ENCODE measurements around the gene RNF115. TPM values are rescaled to one million over a fixed set of nuclear protein-coding genes. Genes with fewer than 3 reads are reported as not detected.
"Not testable (repeated sequence)": the region's sequence is repeated elsewhere in the genome, so short reads cannot be mapped to it uniquely, and the experiment has no call there.

RNF115 gene
- polyA plus RNA-seq, 10 donors = 11.2 to 21.2 (median 15.5) TPM

DNA sequence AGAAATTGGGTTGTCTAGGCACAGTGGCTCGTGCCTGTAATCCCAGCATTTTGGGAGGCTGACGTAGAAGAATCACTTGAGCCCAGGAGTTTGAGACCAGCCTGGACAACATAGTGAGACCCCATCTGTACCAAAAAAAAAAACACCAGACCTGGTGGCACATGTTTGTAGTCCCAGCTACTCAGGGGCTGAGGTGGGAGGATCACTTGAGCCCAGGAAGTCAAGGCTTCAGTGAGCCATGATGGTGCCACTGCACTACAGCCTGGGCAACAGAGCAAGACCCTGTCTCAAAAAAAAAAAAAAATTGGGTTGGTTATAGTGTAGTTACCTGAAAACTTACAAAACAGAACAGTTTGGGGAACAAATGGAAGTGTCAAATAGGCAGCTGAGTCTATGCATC is 6.9 kb upstream of the RNF115 start:
- not testable (repeated sequence) for DNase-seq

DNA sequence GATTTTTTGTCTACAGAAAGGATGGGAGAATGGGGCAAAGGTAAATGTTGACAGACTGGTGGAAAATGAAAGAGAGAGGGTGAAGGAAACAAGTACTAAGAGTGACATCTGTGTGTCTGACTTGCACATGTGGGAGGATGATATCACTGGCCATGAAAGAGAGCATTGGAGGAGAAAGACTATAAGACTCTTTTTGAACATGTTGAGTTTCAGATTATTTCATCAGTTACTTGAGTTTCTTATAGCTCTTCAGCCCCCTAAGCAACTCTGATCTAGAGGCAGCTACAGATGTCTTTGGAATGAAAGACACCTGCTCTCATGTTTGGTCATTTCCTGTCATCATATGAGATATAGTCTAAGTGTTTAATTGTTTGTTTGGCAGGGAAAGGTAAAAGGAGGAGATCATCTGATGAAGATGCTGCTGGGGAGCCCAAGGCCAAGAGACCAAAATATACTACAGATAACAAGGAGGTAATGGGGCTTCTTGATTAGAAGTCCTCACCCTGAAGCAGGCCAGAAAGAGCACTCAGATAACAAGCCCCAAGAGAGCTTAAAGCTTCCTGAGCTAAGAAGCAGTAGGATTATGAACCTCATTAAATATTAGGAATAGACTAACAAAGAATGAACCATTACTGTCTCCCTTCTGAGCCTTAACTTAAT is 4.6 kb upstream of the RNF115 start:
- DNase-seq = no peak

DNA sequence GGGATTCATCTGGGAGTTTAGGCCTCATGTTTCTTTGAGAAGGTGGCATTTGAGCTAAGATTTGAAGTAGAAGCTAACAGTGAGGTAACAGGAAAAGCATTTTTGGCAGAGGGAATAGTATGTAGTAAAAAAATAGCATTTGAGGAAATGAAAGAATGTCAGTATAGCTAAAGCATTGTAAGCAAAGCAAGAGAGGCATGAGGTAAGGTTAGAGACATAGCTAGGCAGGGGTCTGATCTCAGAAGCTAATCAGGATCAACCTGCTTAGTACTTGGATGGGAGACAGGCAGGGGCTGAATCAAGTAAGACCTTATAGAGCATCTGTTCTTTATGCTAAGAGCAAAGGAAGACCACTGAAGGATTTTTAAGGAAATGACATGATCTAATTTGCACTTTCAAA is 4.1 kb upstream of the RNF115 start:
- no peak for DNase-seq

DNA sequence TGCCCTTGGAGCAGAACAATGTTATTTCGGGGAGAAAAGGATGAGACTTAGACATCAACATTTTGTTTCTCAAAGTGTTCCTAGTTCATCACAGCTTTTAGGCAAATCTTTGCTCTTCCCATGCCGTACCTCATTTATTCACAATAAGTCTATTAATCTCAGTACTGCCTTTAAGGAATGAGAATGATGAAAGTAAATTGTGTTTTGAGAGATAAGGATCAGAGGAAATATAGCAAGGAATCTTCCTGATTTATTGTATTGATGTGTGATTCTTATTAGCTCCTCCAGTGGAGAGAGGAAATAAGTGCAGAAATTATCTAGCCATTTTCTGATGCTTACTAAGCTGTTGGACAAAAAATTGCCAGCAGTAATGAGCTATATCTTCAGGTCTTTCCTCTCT is 2.1 kb upstream of the RNF115 start:
- no peak for DNase-seq

DNA sequence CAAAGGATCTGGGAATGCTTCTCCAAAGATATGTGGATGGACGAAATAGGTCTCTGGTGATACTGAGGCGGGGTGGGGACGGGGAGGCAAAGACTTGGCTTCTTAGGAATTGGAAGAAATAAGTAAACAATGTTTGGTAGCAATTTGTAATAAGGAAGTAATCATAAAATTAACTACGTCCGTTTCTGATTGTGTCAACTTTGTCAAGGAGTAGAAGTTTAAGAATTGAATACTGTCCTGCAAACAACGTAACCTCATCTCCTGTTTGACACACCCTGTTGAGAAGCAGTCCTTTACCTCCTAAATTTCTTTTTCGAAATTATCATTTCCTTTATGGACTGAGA is 576 bp upstream of the RNF115 start:
- no peak for DNase-seq

DNA sequence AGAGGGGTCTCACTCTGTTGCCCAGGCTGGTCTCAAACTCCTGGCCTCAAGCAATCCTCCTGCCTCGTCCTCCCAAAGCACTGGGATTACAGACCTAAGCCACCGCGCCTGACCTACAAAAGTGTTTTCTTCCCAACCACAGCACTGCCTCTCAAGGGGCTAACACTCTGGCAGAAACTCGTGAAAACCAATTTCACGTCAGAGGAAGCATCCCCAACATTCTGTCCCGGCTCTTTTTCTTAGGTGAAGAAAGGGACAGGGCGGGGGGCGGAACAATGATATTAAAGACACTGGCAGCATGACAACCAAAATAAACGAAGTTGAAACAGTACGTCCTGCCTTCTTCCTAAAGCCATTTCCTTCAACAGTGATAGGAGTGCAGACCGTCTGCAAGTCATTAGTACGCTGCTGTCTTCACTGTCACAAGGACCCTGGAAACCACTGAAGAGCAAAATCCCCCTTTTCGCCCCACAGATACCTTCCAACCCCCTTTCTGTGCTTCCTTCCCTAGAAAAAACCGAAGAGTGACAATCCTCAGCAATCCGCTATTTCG is 1.0 kb downstream of the RNF115 start:
- not testable (repeated sequence) for DNase-seq

DNA sequence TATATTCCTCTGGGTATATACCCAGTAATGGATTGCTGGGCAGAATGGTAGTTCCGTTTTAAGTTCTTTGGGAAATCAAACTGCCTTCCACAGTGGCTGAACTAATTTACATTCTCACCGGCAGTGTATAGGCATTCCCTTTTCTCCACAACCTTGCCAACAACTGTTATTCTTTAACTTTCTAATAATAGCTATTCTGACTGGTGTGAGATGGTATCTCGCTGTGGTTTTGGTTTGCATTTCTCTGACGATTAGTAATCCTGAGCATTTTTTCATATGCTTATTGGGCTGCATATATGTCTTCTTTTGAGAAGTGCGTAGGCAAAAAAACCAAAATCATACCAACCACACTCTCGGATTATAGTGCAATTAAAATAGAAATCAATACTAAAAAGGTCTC is 5.8 kb downstream of the RNF115 start:
- peak in 1 of 3 donors; percentile 26 for DNase-seq

DNA sequence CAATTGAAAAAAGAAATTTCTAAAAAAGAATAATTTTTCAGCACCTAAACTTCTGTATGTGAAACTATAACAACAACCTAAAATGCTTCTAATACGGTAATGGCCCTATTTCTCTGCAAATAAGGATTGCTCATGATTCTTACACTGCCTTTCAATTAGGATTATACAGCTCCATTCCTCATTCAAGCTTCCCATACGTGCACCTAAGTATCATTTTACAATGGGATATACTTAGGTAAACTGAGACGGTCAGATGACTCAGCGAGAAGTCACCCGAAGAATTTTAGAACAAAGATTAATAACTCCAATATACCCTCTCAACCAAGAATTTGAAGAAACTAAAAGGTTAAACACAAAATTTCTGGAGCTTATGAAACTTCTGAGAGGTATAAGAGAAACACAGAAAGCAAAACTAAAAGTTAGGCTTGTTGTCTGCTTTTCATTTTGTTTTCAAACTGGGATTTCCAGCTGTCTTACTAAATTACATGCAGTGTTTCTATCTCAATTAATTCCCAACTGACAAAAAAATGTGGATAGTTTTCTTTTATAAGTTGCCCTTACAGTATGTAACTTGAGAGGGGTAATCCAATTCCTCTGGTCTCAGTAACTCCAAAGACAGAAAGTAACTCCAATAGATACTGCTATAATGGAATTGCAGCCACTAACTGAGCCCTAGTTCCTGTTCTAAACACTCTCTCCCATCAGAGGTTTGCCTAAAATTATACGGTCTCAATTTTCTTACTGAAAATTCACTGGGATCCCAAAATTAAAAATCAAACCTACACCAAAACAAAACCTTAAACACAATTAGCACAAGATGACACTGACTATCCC is 10.7 kb downstream of the RNF115 start:
- DNase-seq = not testable (repeated sequence)

DNA sequence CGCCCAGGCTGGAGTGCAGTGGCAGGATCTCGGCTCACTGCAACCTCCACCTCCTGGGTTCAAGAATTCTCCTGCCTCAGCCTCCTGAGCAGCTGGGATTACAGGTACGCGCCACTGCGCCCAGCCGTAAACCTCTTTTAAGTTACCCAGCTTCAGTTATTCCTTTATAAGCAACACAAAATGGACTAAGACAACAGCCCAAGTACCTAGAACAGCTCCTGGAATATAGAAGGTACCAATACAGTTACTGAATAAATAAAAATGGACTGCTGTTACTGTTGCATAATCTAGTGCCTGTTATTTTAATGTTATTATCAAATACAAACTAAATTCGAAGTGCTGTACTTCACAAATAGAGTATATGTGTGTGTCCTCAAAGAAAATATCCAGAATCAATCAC is 17.1 kb downstream of the RNF115 start:
- DNase-seq = no peak

DNA sequence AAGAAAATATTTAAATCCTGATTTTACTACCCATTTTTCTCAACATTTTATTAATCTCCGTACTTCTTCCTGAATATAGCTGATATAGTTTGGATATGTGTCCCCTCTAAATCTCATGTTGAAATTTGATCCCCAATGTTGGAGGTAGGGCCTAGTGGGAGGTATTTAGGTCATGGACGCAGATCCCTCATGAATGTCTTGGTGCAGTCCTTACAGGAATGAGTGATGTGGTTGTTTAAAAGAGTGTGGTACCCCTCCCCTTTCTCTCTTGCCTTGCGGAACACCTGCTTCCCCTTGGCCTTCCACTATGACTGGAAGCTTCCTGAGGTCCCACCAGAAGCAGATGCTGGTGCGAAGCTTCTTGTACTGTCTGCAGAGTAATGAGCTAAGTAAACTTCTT is 17.5 kb downstream of the RNF115 start:
- DNase-seq = no peak

DNA sequence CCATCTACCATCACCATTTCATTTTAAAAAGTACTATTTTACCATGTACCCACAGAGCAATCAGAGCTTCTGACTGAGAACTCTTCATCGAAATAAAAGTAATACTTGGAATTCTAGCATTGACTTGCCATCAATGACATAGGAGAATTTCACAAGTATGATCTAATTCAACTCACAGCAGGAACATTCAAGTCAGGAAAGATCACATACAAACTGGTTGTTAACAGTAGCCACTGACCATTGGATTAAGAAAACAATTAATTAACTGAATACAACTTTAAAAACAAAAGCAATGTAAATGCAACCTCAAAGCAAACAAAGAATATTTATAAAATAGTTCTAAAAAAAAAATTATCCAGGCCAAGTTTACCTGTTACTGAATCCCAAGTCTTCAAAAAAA is 18.8 kb downstream of the RNF115 start:
- DNase-seq = no peak

DNA sequence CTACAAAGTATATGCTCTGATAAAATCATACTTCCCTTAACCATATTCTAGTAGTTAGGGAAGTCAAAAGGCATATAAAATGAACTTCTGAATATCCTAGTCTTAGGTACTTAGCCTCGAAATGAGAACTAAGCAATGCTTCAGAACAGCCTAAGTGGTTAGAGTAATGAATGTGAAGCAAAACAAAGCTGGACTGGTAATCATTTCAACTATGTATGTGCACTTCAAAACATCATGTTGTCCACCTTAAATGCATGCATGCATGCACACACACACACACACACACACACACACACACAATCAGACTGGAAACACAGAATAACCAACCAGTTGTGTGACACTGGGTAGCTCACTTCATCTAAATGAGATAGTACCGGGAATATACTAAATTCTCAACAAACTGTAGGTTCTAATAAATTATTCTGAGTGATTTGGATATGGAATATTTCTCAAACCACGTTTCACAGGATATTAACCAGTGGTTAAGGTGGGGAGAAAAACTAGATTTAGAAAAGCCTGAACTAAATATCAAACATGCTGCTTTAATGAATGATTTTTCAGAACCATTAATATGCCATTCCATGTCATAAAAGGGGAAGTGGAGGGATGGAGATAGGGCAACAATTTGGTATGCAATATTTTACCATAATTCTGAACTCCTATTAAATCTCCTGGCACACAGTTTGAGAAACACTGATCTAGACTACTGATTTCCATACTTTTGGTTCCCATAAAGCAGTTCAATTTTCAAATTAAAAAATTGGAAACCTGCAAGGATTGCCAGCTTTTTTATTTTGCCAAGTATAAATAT is 19.5 kb downstream of the RNF115 start:
- no peak for DNase-seq

DNA sequence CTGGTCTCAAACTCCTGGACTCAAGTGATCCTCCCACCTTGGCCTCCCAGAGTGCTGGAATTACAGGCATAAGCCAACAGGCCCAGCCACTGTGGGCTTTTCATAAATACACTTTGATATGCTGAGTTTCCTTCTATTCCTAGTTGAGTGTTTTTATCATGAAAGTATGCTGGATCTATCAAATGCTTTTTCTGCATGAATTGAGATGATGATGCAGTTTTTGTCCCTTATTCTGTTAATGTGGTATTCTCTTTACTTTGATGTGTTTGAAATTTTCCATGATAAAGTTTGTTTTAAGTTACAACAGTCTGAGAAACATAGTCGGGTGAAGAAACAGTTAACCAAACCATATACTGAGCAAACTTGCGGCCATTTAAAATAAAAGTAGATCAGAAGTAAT is 24.1 kb downstream of the RNF115 start:
- no peak for DNase-seq

DNA sequence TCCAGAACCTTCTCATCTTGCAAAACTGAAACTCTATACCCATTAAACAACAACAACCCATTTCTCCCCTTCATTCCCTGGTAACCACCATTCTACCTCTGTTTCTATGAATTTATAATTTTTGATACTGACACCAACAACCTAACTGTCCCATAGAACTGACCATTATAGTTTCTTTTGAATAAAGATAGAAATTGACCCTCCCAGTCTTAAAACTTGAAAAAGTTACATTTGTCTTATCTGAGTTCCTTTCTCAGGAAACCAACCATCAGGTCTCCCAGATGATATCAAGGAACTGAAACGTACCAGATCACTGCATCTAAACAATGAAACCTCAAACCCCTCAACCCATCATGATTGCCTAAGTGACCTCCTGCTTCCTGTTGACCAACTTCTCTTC is 27.1 kb downstream of the RNF115 start:
- DNase-seq = no peak

DNA sequence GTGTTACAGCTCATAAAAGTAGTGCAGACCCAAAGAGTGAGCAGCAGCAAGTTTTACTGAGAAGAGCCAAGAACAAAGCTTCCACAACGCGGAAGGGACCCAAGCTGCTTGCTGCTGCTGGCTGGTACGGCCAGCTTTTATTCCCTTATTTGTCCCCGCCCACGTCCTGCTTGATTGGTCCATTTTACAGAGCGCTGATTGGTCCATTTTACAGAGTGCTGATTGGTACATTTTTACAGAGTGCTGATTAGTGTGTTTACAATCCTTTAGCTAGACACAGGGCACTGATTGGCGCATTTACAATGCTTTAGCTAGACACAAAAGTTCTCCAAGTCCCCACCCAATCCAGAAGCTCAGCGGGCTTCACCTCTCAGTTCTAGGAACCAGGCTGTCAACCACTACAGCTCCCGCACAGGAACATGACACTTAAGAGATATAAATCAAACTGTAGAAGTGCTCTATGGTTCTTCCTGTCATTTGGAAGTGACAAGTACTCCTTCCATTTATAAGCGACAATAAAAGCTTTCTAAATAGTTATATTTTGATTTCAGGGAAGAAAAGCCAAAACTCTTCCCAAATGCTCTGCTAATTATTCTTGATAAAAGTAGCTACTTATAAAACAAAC is 28.5 kb downstream of the RNF115 start:
- DNase-seq = no peak

DNA sequence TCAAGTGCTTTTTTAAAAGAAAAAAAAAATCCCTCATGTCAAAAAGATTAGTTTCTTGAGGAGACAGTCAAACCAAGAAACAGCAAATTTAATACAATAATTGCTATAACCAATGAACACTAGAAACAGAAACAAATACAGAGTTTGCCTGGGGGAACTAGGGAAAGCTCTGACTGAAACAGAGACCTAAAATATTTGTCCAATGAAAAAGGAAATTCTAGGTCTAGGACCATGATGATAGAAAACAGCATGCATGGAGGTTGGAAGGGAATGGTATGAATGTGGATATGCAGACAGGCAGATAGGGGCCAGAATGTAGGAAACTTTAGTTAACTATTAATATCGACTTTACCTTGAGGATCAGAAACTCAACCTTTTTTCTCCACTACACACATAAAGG is 31.4 kb downstream of the RNF115 start:
- no peak for DNase-seq

DNA sequence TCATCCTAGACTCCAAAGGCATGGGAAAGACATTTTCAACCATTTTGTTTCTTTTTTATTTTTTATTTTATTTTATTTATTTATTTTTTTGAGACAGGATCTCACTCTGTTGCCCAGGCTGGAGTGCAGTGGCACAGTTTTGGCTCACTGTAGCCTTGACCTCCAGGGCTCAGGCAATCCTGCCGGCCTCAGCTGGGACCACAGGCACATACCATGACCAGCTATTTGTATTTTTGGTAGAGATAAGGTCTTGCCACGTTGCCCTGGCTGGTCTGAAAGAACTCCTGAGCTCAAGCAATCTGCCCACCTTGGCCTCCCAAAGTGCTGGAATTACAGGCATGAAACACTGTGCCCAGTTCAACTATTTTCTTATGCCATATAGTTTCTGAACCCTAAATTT is 32.0 kb downstream of the RNF115 start:
- not testable (repeated sequence) for DNase-seq

DNA sequence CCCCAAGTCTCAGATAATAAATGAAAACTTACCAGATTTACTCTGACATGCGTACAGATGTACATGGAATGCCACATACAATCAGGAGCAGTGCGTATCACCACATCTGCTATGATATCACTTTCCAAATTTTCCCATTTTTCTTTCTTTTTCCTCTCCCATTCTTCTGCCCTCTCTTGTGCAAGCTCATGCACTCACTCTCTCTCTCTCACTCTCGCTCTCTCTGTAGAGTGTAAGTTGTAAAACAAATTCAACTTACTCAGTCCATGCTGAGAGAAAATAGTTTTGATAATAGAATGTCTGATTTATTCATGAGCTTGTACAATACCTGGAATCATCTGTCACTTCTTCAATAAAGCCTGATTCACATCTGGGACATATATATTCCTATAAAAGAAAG is 35.3 kb downstream of the RNF115 start:
- DNase-seq = no peak

DNA sequence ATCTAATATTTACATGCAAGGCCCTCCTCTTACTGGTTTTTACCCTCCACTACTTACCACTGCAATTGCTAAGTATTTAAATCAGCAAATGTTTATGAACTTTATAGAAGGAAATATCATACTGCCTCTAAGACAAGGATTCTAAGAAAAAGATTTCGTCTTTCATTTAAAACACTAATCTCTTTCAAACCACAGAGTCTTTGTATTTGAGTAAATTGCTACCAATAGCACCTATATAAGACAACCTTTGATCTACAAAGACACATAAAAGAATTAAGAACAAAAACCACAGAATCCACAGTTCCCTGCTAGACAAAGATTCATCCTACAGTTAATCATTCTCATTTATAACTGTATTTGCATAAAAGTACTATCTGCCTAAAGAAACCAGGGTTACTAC is 37.6 kb downstream of the RNF115 start:
- DNase-seq = no peak

DNA sequence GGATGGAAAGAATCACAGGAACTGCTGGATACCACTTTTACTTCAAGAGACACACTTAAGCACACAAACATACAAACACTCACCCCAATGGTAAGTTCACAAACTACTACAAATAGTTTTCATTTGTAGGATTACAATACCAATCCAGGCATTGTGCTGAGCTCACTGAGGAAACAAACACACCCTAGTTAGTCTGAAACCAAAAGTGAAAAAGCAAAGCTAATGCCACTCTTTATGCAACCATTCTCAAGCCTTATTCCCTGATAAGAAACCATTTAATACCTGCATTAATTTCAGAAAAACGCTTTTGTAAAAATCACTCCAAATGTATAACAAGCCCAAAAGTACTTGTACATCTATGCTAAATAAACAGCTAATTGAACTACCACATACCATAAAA is 38.3 kb downstream of the RNF115 start:
- DNase-seq = no peak

DNA sequence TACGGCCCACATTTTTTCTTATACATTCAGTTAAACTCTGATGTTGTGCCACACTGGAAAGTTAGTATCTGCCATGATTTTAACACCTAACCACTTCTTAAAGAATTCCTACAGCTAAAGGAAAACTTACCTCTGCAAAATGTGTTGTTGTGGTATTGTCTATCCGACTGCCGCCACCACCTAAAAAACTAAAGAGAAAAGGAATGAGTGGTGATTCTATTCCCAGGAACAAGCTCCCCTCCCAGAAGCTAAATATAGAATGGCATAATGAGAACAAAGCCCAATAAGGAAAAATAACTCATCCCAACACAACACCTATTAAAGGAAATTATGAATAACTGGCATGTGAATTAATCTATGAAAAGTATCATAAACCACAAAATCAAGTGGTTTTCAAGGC is 39.5 kb downstream of the RNF115 start:
- DNase-seq = no peak
